Endometrium (tissue), 2 donors: ENCODE results near the gene GALNT13.
A peak's percentile ranks its signal among the peaks of the same experiment; 100 is the strongest.

ENCODE experiments used
- FAIRE-seq: peaks from 2 replicates; lab custom pipeline; 2012; peaks lifted over from hg19 to GRCh38; lab: Jason Lieb, UNC
- donor health status: control.
- donor health status: control.

The GALNT13 gene

GRCh38 chr2:153871231-153872221 is at the start of gene GALNT13:
GALNT13 (plus strand) TSS chr2:153871922.
- FAIRE-seq = no peak

GRCh38 chr2:153823880-153824279 is 47.8 kb upstream of the GALNT13 start:
- no peak for FAIRE-seq

- FAIRE-seq = no peak
Measured at GRCh38 chr2:153828335-153828734, 43.4 kb upstream of the GALNT13 start.

GRCh38 chr2:153834662-153835061 is 37.1 kb upstream of the GALNT13 start:
- FAIRE-seq = no peak

GRCh38 chr2:153858250-153858649 is 13.5 kb upstream of the GALNT13 start:
- FAIRE-seq = no peak

- FAIRE-seq = no peak
Measured at GRCh38 chr2:153864022-153864421, 7.7 kb upstream of the GALNT13 start.

- peak; percentile 39 for FAIRE-seq
Measured at GRCh38 chr2:153866595-153866994, 5.1 kb upstream of the GALNT13 start.

GRCh38 chr2:153870308-153870707 is 1.4 kb upstream of the GALNT13 start:
- FAIRE-seq = no peak

GRCh38 chr2:153872311-153873051 is 759 bp downstream of the GALNT13 start:
- no peak for FAIRE-seq

GRCh38 chr2:153873052-153874048 is 1.6 kb downstream of the GALNT13 start:
- no peak for FAIRE-seq

GRCh38 chr2:153875801-153876466 is 4.2 kb downstream of the GALNT13 start:
- no peak for FAIRE-seq

- FAIRE-seq = no peak
Measured at GRCh38 chr2:153880926-153881325, 9.2 kb downstream of the GALNT13 start.

- no peak for FAIRE-seq
Measured at GRCh38 chr2:153886833-153887232, 15.1 kb downstream of the GALNT13 start.

- FAIRE-seq = no peak
Measured at GRCh38 chr2:153890576-153890975, 18.9 kb downstream of the GALNT13 start.

- FAIRE-seq = no peak
Measured at GRCh38 chr2:153891051-153891450, 19.3 kb downstream of the GALNT13 start.

- no peak for FAIRE-seq
Measured at GRCh38 chr2:153912798-153913396, 41.2 kb downstream of the GALNT13 start.

GRCh38 chr2:153917570-153917969 is 45.8 kb downstream of the GALNT13 start:
- no peak for FAIRE-seq

GRCh38 chr2:153935511-153935910 is 63.8 kb downstream of the GALNT13 start:
- FAIRE-seq = no peak

- no peak for FAIRE-seq
Measured at GRCh38 chr2:153939124-153939796, 67.5 kb downstream of the GALNT13 start.

- FAIRE-seq = peak; percentile 99
Measured at GRCh38 chr2:153940511-153940910, 68.8 kb downstream of the GALNT13 start.
